MM.1S (cell line): ENCODE results near the gene KLK6.

Experiments
- CTCF ChIP-seq: fragments of 300-600 bp; sonication (generic); IDR thresholded peaks from 2 replicates; pipeline ENCODE4 v1.5.1; 2016; ENCODE audit warnings: antibody characterized with exemption, low read length, mixed read lengths
- EZH2 ChIP-seq: fragments of 300-600 bp; sonication (generic); optimal IDR thresholded peaks from 2 replicates; pipeline ENCODE3; 2017; ENCODE audit warnings: low read depth, mild to moderate bottlenecking, antibody characterized with exemption, low read length, mixed read lengths
- EZH2phosphoT487 ChIP-seq: fragments of 300-600 bp; sonication (generic); IDR thresholded peaks from 2 replicates; pipeline ENCODE4 v1.6.1; 2018; ENCODE audit warnings: antibody characterized with exemption, low read length

GRCh38 chr19:50944795-50945194, 24.6 kb downstream of the KLK6 start:
- TF ChIP-seq EZH2phosphoT487 (no peak), EZH2 (no peak), CTCF (no peak)
